GM19452 (cell line): Measurements from ENCODE around the gene LRRC74B.

Source experiments
- ATAC-seq: cut with Tn5 transposase; IDR thresholded peaks from one replicate; pipeline ENCODE4 v1.9.1; 2021; ENCODE audit not compliant: unreplicated experiment

Gene LRRC74B

DNA sequence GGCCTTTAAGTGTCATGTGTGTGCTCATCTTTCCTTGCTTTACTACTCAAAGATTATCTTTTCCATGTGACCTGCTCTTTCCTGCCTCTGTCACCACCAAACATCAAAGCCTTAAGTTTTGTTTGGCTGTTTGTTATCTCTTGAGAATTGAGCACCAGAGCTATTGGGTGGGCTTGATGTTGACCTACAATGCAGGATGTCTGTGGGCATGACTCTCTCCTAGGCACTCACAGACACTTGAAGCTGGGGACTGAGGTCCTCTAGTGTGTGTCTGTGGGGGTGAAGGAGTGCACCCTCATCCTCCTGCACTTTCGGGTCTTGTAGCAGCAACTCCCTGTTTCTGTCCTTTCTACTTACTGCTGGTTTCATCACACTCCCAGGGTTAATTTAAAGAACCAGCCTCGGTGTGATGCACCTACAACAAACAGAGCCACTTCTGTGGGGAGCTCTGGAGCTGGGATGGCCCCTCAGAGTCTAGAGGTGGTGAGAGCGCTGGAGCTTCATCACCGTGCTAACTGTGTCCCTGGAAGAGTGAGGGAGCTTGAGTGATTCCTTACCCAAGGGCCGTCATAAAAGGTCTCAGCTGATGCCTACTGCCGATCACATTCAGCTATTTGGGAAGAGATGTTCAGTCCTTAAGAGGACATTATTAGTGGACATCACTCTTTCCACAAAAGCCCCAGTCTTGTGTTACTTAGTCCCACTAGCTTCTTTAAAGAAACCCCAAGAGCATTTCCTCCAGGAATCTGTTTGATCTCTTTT lies 56.3 kb downstream of the LRRC74B start:
- no peak for ATAC-seq

DNA sequence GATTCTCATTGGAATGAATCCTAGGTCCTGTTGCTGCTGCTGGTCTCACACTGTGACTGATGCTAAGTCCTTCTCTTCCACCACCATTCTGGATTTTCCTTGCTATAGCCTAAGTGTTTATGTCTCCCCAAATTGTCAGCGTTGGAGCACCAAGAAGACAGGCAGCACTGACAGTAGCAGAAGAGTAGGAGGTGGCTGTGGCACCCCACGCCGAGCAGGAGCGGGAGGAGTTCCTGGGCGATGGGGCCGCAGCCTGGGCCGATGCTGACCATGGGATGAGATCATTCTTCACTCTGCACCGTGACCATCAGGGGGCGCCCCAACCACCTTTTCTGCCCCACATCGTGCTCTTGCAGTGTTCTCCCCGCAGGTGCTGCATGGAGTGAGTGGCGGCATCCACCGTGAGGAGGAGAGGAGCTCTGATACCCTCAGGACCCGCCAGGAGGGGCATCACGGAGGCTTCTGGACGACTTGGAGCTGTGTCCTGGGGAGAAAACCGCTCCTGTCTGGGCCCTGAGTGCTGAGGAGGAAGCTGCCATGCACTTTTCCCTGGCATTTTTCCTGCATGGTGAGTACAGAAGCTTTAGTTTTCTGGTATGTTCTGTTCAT lies 57.0 kb downstream of the LRRC74B start:
- no peak for ATAC-seq

DNA sequence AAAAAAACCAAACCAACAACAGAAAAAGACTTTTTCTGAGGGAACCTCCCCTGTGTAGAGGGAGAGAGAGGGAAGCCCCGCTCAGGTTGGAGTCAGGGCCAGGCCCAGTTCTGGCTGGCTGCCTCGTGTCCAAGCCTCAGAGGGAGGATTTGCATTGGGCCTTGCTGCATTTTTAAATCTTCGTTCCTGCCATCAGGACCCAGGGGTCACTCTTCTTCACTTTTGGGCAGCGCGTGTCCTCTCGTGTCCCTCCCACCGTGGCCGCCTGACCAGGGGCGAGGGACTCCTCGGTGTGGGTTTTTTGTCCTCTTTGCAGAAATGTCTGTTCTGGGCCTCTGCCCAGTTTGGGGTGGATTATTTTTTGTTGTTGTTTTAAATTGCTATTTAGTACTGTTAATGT lies 57.9 kb downstream of the LRRC74B start:
- no peak for ATAC-seq

DNA sequence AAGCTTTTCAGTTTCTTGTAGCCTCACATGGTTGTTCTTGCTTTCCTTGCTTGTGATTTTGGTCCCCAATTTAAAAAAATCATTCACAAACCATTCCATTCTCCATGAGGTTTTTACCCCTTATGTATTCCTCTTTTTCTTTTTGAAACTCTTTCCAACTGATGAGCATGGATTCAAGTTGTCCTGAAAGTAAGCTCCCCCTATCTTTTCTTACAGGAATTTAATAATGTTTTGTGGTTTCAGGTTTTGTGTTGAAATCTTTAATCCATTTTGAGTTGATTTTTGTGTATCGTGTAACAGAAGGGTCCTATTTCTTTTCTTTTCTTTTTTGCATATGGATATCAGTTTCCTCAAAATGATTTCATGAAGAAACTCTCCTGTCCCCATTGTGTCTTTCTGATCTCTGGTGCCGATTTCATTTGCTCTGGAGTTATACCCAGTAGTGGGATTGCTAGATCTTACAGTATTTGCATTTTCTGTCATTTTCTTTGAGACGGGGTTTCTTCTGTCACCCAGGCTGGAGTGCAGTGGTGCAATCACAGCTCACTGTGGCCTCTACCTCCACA lies 58.5 kb downstream of the LRRC74B start:
- no peak for ATAC-seq

DNA sequence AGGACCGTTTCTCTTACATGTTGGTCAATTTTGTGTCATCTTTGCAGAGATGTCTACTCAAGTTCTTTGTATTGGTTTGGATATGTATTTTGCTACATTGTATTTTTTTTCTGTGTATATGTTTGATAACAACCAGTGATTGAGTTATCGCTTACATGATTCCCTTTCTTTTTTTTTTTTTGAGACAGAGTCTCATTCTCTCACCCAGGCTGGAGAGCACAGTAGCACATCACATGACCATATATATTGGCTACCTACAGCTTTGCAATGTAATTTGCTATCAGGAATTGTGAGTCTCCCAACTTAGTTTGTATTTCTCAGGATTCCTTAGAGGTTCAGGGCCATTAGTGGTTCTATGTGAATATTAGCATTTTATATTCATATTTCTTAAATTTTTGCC lies 59.5 kb downstream of the LRRC74B start:
- no peak for ATAC-seq

DNA sequence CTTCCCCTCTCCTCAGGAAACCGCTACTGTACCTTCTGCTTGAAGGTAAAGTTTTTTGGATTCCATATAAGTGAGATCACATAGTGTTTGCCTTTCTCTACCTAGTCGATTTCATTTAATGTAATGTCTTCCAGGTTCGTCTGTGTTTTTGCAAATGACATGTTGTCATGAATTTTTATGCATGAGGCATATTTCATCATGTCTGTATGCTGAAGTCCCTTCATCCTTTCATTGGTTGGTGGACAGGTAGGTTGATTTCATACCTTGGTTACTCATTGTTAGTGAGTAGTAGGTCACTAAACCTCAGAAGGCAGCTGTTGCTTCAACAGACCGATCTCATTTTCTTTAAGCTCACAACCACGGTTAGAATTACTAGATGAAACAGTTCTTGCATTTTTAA lies 60.3 kb downstream of the LRRC74B start:
- ATAC-seq: no peak

DNA sequence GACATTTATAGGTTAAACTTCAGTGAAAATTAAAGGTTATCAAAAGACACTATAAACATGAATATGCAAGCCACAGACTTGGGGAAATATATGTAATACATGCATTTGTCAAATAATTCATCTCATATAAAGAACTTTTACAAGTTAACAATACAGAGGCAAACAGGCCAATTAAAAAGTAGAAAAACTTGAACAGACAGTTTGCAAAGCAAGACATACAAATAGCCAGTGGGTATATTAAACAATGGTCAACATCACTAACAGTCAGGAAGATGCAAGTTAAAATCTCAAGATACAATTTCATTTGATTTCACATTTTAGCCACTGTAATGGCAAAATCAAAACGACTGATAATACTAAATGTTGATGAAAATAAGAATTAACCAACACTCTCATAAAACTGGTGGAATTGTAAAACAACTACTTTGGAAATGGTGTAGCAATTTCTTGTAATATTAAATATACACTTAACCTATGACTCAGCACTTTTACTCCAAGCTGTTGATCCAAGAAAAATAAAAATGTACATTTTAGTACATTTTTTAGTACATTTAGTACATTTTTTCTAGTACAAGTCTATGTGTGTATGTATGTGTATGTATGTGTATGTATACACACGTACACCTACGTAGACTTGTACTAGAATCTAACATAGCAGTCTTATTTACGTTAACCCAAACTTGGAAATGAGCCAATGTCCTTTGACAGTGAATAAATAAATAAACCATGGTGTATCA lies 62.8 kb downstream of the LRRC74B start:
- no peak for ATAC-seq
